OCI-M2 (cell line): ENCODE data around the gene EPN2.

Experiments used
- DNase-seq: peaks from one replicate; lab custom pipeline; 2025; ENCODE audit not compliant: unreplicated experiment; lab: John Stamatoyannopoulos, UW

Gene EPN2

GRCh38 chr17:19378416-19379360 is 141.5 kb downstream of the EPN2 start, which contains the start of gene MAPK7:
TSS of gene MAPK7 (plus strand) at chr17:19378498. CDS start at chr17:19378901, 403 bp downstream.
- DNase-seq: no peak

GRCh38 chr17:19379361-19380065 is 142.3 kb downstream of the EPN2 start:
- DNase-seq: no peak

GRCh38 chr17:19380481-19381301 is 143.5 kb downstream of the EPN2 start:
- DNase-seq: no peak

GRCh38 chr17:19381361-19381740 is 144.2 kb downstream of the EPN2 start:
- no peak for DNase-seq

- DNase-seq: no peak
Observed at GRCh38 chr17:19381741-19382444, 144.7 kb downstream of the EPN2 start.

- DNase-seq: no peak
Observed at GRCh38 chr17:19382531-19383444, 145.6 kb downstream of the EPN2 start.

GRCh38 chr17:19383681-19384470 is 146.7 kb downstream of the EPN2 start:
- no peak for DNase-seq

GRCh38 chr17:19384723-19385391 is 147.7 kb downstream of the EPN2 start:
- DNase-seq: no peak

- no peak for DNase-seq
Observed at GRCh38 chr17:19385521-19385983, 148.4 kb downstream of the EPN2 start.
